ENCODE measurements around the gene EXT2.

DNA sequence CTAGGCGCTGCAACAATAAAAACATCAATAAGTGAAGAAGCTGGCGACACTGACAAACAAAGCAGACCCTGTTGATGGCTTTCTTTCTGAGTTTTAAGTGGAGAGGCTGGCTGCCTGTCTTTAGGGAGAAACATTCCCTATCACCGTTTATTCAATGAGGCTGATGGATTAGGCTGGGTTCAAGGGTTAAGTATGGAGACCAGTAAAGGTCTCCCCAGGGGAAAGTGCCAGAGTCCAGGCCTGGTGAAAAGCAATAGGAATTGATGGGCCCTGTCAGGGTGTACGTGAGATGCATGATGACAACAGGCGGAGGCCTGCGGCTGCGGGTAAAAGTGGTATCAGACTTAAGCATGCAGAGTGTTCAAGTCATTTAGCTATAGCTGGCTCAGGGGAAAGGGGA, 111.8 kb downstream of the EXT2 start:
- TF ChIP-seq, protein P1, sequence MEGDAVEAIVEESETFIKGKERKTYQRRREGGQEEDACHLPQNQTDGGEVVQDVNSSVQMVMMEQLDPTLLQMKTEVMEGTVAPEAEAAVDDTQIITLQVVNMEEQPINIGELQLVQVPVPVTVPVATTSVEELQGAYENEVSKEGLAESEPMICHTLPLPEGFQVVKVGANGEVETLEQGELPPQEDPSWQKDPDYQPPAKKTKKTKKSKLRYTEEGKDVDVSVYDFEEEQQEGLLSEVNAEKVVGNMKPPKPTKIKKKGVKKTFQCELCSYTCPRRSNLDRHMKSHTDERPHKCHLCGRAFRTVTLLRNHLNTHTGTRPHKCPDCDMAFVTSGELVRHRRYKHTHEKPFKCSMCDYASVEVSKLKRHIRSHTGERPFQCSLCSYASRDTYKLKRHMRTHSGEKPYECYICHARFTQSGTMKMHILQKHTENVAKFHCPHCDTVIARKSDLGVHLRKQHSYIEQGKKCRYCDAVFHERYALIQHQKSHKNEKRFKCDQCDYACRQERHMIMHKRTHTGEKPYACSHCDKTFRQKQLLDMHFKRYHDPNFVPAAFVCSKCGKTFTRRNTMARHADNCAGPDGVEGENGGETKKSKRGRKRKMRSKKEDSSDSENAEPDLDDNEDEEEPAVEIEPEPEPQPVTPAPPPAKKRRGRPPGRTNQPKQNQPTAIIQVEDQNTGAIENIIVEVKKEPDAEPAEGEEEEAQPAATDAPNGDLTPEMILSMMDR (IDR thresholded peaks at IDR 0.05): no peak
- TF ChIP-seq POLR2A (IDR thresholded peaks at IDR 0.05): no peak
